ENCODE data around the gene FOXJ1.

DNA sequence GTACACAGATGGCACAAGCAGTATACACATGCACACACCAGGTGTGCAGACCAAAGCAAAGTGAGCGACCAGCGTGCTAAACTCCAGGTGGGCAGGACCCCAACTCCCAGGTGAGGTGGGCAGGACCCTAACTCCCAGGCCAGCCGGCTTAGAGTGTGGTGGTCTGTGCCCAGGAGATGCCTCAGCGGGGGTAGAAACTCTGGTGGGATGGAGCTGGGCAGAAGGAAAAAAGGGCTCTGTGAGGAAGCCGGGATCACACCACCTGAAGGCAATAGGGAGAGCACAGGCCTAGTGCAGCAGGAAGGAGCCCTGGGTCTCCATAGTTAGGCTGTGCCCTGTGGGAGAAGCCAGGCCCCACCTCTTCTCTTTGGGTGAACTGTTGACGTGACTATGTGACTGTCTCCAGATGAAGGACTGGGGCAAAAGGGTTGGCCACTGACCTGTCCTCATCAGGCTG is 1.6 kb upstream of the FOXJ1 start:
- TF ChIP-seq ZNF274 (IDR thresholded peaks at IDR 0.05; ENCODE audit: low read depth, low read length) = no peak
- no peak for TF ChIP-seq YY1 (IDR thresholded peaks at IDR 0.05; ENCODE audit: insufficient read depth, insufficient read length)
- TF ChIP-seq SUZ12 (IDR thresholded peaks at IDR 0.05; ENCODE audit: extremely low read depth, insufficient read depth, insufficient read length) = no peak
